Cardiac fibroblast (primary cell): ENCODE measurements around the gene OR52K1.
"Not testable (repeated sequence)": the region's sequence is repeated elsewhere in the genome, so short reads cannot be mapped to it uniquely, and the experiment has no call there.

Source experiments
- DNase-seq, 2 donors: peaks; one replicate each; pipeline versions ENCODE4 v3.0.0 to v3.0.0-alpha.2; 2010; ENCODE audit warnings: low read depth in 2 of 2
- H3K4me3 ChIP-seq, 2 donors: replicated peaks in 1 of 2; 1 replicate in 1 of 2; 2 replicates in 1 of 2; pipeline ENCODE4 v1.5.1; 2011; ENCODE audit warnings: low read depth in 2 of 2, low read length in 2 of 2, mild to moderate bottlenecking in 2 of 2, moderate library complexity in 1 of 2
- CTCF ChIP-seq: IDR thresholded peaks from one replicate; pipeline ENCODE4 v1.5.1; 2011; ENCODE audit warnings: low read depth, mild to moderate bottlenecking, low read length, inconsistent platforms

Gene OR52K1

DNA sequence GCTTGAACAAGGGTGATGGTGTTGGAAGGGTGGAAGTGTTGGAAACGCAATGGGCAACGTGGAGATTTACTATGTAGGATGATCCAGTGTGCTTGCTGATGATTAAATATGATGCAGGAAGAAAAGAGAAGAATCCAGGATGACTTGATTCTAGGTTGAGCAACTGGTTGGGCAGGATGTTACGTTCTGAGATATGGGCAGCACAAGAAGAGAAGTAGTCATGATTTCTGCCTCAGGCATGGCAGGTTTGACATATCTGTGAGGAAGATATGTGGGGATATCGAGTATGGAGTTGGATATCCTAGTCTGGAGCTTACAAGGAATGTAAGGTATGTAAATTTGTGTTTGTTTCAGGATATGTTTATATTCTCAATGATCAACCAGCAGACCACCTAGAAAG is 1.9 kb downstream of the OR52K1 start:
- H3K4me3 ChIP-seq: no peak overlapping the region
- TF ChIP-seq CTCF: no peak
- DNase-seq: no peak

GRCh38 chr11:4491405-4491804 is 9.0 kb downstream of the OR52K1 start:
- H3K4me3 ChIP-seq, DNase-seq: not testable (repeated sequence)

- DNase-seq: peak in 1 of 2 donors; percentile 56
- no peak overlapping the region for H3K4me3 ChIP-seq
- no peak for TF ChIP-seq CTCF
Observed at GRCh38 chr11:4491878-4492606, 9.6 kb downstream of the OR52K1 start.

DNA sequence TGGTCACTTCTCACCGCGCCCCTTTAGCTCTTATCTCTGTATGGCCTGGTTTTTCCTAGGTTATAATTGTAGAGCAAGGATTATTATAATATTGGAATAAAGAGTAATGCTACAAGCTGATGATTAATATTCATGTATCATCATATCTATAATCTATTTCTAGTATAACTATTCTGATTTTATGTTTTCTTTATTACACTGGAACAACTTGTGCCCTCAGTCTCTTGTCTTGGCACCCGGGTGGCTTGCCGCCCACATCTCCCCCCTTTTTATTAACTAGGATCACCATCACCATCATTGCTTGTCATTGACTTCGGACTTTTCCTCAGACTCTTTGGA is 11.0 kb downstream of the OR52K1 start:
- TF ChIP-seq CTCF: no peak
- H3K4me3 ChIP-seq: no peak overlapping the region
- no peak for DNase-seq

DNA sequence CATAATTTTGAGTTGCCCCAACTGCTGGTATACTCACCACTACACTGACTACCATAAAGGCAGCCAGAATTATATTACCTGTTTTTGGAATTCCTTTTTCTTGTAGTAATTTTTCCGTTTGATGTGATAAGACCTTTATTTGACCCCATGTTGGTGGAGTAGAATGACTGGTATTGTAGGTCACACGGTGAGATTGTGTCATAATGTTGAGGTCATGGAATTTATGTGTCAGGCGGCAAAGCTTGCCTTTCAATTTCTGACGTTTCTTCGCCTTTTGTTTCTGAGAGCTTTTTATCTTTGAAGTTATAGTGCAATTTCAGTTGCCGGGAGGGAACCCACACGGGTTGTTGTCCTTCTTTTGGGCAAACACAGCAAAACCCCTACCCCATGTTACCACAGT is 13.0 kb downstream of the OR52K1 start:
- TF ChIP-seq CTCF: no peak
- peak; percentile 4 to 35 for DNase-seq
- H3K4me3 ChIP-seq: no peak overlapping the region

GRCh38 chr11:4495986-4496385 is 13.5 kb downstream of the OR52K1 start:
- no peak for TF ChIP-seq CTCF
- no peak overlapping the region for H3K4me3 ChIP-seq
- no peak for DNase-seq

- no peak for TF ChIP-seq CTCF
Observed at GRCh38 chr11:4496557-4497248, 14.3 kb downstream of the OR52K1 start.

More at GRCh38 chr11:4496557-4497248, 14.3 kb downstream of the OR52K1 start:
- peak; percentile 3 to 5 for DNase-seq
- no peak overlapping the region for H3K4me3 ChIP-seq
